Astrocyte (in vitro differentiated cells and primary cell): Measurements from ENCODE around the gene ARHGAP25. TPM values are rescaled to one million over a fixed set of nuclear protein-coding genes. Genes with fewer than 3 reads are reported as not detected.

Experiments
- DNase-seq: peaks from one replicate; pipeline ENCODE4 v3.0.0-alpha.2; 2010; ENCODE audit warnings: low read depth
- FAIRE-seq: peaks from 2 replicates; lab custom pipeline; 2011; peaks lifted over from hg19 to GRCh38; lab: Jason Lieb, UNC
- H2AFZ ChIP-seq: 2 replicates; pipeline ENCODE4 v1.6.0; 2012; ENCODE audit warnings: low read depth, low read length, inconsistent platforms
- H3K27ac ChIP-seq: 2 replicates; pipeline ENCODE4 v1.5.1; 2011; ENCODE audit warnings: low read depth, low read length, inconsistent platforms
- H3K27me3 ChIP-seq: 2 replicates; pipeline ENCODE4 v1.6.0; 2011; ENCODE audit warnings: low read length, inconsistent platforms; ENCODE audit not compliant: insufficient read depth
- H3K36me3 ChIP-seq: 2 replicates; pipeline ENCODE4 v1.5.1; 2011; ENCODE audit warnings: low read length, inconsistent platforms; ENCODE audit not compliant: insufficient read depth
- H3K4me1 ChIP-seq: 2 replicates; pipeline ENCODE4 v1.5.1; 2011; ENCODE audit warnings: low read length, inconsistent platforms; ENCODE audit not compliant: insufficient read depth
- H3K4me2 ChIP-seq: 2 replicates; pipeline ENCODE4 v1.6.0; 2012; ENCODE audit warnings: low read length, inconsistent platforms
- H3K4me3 ChIP-seq: 2 replicates; pipeline ENCODE4 v1.5.1; 2011; ENCODE audit warnings: low read depth, mild to moderate bottlenecking, low read length, inconsistent platforms; ENCODE audit not compliant: insufficient read depth
- H3K79me2 ChIP-seq: 2 replicates; pipeline ENCODE4 v1.6.0; 2012; ENCODE audit warnings: mild to moderate bottlenecking, low read length, inconsistent platforms; ENCODE audit not compliant: insufficient read depth
- H3K9ac ChIP-seq: 2 replicates; pipeline ENCODE4 v1.6.0; 2012; ENCODE audit warnings: mild to moderate bottlenecking, low read length, inconsistent platforms
- H3K9me3 ChIP-seq: 2 replicates; pipeline ENCODE4 v1.5.1; 2012; ENCODE audit warnings: low read depth, mild to moderate bottlenecking, low read length, inconsistent platforms; ENCODE audit not compliant: insufficient read depth
- H4K20me1 ChIP-seq: 2 replicates; pipeline ENCODE4 v1.6.0; 2012; ENCODE audit warnings: low read length, inconsistent platforms; ENCODE audit not compliant: insufficient read depth
- H3K27ac Mint-ChIP-seq: one replicate; pipeline ENCODE4 v1.8.0; 2021; ENCODE audit warnings: mild to moderate bottlenecking, mixed read lengths; ENCODE audit not compliant: unreplicated experiment
- H3K27me3 Mint-ChIP-seq: one replicate; pipeline ENCODE4 v1.8.0; 2021; ENCODE audit warnings: low read depth, mixed read lengths; ENCODE audit not compliant: unreplicated experiment
- H3K36me3 Mint-ChIP-seq: one replicate; pipeline ENCODE4 v1.8.0; 2021; ENCODE audit warnings: low read depth, mixed read lengths; ENCODE audit not compliant: unreplicated experiment
- H3K4me1 Mint-ChIP-seq: one replicate; pipeline ENCODE4 v1.8.0; 2021; ENCODE audit warnings: low read depth, mixed read lengths; ENCODE audit not compliant: unreplicated experiment
- H3K4me3 Mint-ChIP-seq: one replicate; pipeline ENCODE4 v1.8.0; 2021; ENCODE audit warnings: mild to moderate bottlenecking, moderate library complexity, mixed read lengths; ENCODE audit not compliant: unreplicated experiment
- H3K9me3 Mint-ChIP-seq: one replicate; pipeline ENCODE4 v1.8.0; 2021; ENCODE audit warnings: mild to moderate bottlenecking, mixed read lengths; ENCODE audit not compliant: unreplicated experiment
- EZH2 ChIP-seq: IDR thresholded peaks from 2 replicates; pipeline ENCODE4 v1.6.1; 2012; ENCODE audit warnings: mild to moderate bottlenecking, low read length, inconsistent platforms; ENCODE audit not compliant: insufficient read depth
- total RNA-seq: library from RNA; stranded (reverse); gene quantifications from 2 replicates; pipeline ENCODE4 v1.2.1, GENCODE V29; 2021
- TF ChIP-seq, protein P1 (sequence below): IDR thresholded peaks from 2 replicates; pipeline ENCODE4 v1.5.1; 2011; ENCODE audit warnings: low read depth, mild to moderate bottlenecking, inconsistent platforms, low read length, moderate library complexity; ENCODE audit not compliant: insufficient read depth

The ARHGAP25 gene
- total RNA-seq, 1 donor from 2014 or later: 0.30 TPM

DNA sequence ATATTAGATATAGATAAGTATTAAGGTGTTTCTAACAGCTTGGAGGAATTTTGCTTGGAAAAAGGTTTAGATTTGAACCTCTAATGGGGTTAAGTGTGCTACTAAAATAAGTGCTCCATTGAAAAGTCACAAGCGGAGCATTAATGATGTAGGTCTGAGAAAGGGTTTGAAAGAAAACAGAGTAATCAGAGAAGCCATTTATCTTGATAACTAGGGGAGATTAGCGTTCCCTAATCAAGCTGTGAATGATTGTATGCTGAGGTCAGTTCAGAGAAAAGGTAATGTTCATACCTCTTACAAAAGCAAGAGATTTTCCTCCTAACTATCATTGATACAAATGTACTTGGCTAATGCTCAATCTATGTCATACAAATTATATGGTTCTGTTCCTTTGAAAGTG lies 1.5 kb downstream of the ARHGAP25 start:
- Mint-ChIP-seq H3K4me3 (no peak overlapping the region), H3K27me3 (peaks cover 4% of the 10 kb centered on the region), H3K4me1 (peaks cover 7% of the 10 kb centered on the region), H3K9me3 (peaks cover 3% of the 10 kb centered on the region), H3K27ac (no peak overlapping the region), H3K36me3 (no peaks in the 10 kb centered on the region)
- no peaks in the 10 kb centered on the region for H3K9me3 ChIP-seq
- peaks cover 10% of the 10 kb centered on the region for H3K4me1 ChIP-seq
- no peaks in the 10 kb centered on the region for H3K36me3 ChIP-seq
- H3K4me3 ChIP-seq: no peak overlapping the region
- TF ChIP-seq, protein P1, sequence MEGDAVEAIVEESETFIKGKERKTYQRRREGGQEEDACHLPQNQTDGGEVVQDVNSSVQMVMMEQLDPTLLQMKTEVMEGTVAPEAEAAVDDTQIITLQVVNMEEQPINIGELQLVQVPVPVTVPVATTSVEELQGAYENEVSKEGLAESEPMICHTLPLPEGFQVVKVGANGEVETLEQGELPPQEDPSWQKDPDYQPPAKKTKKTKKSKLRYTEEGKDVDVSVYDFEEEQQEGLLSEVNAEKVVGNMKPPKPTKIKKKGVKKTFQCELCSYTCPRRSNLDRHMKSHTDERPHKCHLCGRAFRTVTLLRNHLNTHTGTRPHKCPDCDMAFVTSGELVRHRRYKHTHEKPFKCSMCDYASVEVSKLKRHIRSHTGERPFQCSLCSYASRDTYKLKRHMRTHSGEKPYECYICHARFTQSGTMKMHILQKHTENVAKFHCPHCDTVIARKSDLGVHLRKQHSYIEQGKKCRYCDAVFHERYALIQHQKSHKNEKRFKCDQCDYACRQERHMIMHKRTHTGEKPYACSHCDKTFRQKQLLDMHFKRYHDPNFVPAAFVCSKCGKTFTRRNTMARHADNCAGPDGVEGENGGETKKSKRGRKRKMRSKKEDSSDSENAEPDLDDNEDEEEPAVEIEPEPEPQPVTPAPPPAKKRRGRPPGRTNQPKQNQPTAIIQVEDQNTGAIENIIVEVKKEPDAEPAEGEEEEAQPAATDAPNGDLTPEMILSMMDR: no peak
- no peak for TF ChIP-seq EZH2
- H3K79me2 ChIP-seq: no peaks in the 10 kb centered on the region
- no peaks in the 10 kb centered on the region for H4K20me1 ChIP-seq
- H3K4me2 ChIP-seq: no peak overlapping the region
- no peak for DNase-seq
- no peak overlapping the region for H3K9ac ChIP-seq
- H3K27ac ChIP-seq: no peak overlapping the region
- FAIRE-seq: no peak
- no peak overlapping the region for H2AFZ ChIP-seq
- no peaks in the 10 kb centered on the region for H3K27me3 ChIP-seq

DNA sequence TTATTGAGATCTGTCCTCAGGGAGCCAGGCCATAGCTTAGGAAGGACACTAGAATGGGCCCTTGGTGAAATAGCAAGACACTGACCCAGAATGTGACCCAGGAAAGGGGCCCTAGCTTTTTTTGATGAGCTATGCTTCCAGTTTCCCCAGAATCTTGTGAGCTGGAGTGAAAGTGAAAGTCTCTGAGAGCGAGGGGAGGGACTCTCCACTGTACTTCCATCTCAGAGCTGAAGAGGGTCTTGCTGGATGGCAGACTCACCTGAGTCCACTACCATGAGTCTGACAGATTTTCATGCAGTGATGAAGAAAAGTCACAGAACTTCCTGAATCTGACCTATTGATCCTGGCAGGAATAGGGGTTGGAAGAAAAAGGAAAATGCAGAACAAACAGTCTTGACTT lies 3.1 kb downstream of the ARHGAP25 start:
- no peaks in the 10 kb centered on the region for H3K36me3 Mint-ChIP-seq
- Histone ChIP-seq H3K4me3 (no peak overlapping the region), H3K4me1 (peaks cover 10% of the 10 kb centered on the region), H2AFZ (no peak overlapping the region), H3K9ac (no peak overlapping the region), H3K9me3 (no peaks in the 10 kb centered on the region), H4K20me1 (no peaks in the 10 kb centered on the region), H3K27me3 (no peaks in the 10 kb centered on the region), H3K4me2 (no peak overlapping the region), H3K36me3 (no peaks in the 10 kb centered on the region), H3K27ac (no peak overlapping the region), H3K79me2 (no peaks in the 10 kb centered on the region)
- TF ChIP-seq EZH2: no peak
- TF ChIP-seq, protein P1: no peak
- H3K9me3 Mint-ChIP-seq: no peaks in the 10 kb centered on the region
- DNase-seq (no peak), FAIRE-seq (no peak)
- no peak overlapping the region for H3K4me3 Mint-ChIP-seq
- H3K27me3 Mint-ChIP-seq: no peaks in the 10 kb centered on the region
- H3K27ac Mint-ChIP-seq: no peak overlapping the region
- peaks cover 7% of the 10 kb centered on the region for H3K4me1 Mint-ChIP-seq

DNA sequence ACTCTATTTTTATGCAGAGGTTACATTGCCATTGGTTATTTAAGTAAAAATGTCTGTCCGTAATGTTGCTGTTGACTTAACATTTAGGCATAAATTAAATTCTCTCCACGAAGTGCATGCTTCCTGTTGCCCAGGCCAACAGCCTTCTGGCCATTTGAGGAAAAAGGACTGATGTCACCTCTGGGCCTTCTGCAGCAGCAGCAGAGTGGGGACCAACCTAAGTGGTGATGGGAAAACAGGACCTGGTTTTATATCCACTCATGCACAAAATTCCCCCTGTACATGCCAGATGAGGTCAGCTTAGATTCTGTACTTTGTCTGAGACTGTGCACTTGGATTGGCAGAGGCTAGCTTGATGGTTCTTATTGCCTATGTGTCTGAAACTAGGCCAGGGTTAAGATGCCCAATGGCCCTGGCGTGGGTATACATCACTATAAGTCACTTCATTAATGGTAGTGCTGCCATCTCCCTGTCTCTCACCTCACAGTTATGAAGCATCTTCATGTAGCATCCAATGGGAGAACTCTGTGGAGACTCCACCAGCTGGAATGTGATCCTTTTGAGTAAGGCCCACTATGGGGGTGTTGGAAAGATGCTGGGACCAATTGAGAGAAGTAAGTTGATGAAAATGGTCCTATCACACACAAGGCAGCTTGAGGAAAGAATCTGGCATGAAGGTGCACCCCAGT lies 4.4 kb downstream of the ARHGAP25 start:
- Histone ChIP-seq H3K4me2 (no peak overlapping the region), H3K36me3 (no peaks in the 10 kb centered on the region), H3K9me3 (no peaks in the 10 kb centered on the region), H3K4me3 (no peak overlapping the region), H3K79me2 (no peaks in the 10 kb centered on the region), H3K4me1 (peaks cover 10% of the 10 kb centered on the region), H3K9ac (no peak overlapping the region), H2AFZ (no peak overlapping the region), H3K27ac (no peak overlapping the region), H4K20me1 (no peaks in the 10 kb centered on the region), H3K27me3 (no peaks in the 10 kb centered on the region)
- FAIRE-seq (no peak), DNase-seq (no peak)
- no peak overlapping the region for H3K27ac Mint-ChIP-seq
- TF ChIP-seq, protein P1: no peak
- TF ChIP-seq EZH2: no peak
- H3K4me3 Mint-ChIP-seq: no peak overlapping the region
- H3K9me3 Mint-ChIP-seq: no peaks in the 10 kb centered on the region
- no peaks in the 10 kb centered on the region for H3K36me3 Mint-ChIP-seq
- H3K4me1 Mint-ChIP-seq: peaks cover 7% of the 10 kb centered on the region
- H3K27me3 Mint-ChIP-seq: peaks cover 4% of the 10 kb centered on the region
